HG03097 (cell line): ENCODE results near the gene ATP2A2.

Source experiments
- ATAC-seq: cut with Tn5 transposase; IDR thresholded peaks from one replicate; pipeline ENCODE4 v1.9.1; 2021; ENCODE audit not compliant: unreplicated experiment, low FRiP score

The ATP2A2 gene

DNA sequence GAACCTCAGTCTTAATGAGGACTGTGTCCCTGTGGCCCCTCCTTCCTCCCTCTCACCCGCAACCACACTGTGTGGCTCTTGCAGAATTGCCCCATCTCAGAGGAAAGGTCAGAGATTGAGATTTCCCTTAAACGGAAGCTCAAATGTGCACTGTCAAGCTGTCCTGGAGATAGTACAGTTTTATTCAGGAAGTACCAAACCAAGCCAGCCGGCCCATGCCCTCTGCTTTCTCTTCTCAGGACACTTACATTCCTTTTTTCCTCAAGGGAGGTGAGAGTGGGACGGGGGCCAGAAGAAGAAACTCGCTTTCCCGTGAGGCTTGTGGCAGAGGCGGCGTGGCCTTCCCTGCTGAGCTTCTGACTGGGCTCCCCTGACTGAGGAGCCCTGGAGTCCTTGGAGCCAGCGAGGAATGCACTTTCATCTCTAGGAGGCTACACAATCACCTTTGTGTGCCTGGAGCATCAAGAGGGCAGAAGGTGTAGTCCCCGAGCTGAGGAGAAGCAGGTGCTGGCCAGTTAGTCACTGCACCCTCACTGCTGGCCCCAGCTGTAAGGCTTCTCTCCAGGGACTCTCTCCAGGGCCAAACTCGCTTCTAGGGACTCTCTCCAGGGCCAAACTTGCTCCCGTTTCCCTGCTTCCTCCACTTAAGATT is 24.1 kb upstream of the ATP2A2 start:
- no peak for ATAC-seq

DNA sequence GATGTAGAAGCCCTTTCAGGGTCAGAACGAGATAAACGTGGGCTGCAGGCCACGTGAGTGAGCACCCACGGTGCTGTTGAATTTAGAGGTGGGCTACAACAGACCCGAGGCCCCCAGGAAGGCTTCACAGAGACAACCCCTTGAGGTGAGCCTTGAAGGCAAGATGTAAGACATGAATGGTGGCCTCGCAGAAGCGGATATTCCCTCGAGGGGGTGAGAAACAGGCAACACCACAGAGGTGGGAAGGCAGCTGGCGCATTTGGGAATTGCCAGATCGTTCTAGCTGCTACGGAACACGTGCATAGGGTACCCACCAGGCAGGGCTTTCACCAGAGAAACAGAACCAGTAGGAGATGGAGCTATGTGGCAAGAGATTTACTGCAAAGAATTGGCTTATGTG is 22.6 kb upstream of the ATP2A2 start:
- no peak for ATAC-seq

DNA sequence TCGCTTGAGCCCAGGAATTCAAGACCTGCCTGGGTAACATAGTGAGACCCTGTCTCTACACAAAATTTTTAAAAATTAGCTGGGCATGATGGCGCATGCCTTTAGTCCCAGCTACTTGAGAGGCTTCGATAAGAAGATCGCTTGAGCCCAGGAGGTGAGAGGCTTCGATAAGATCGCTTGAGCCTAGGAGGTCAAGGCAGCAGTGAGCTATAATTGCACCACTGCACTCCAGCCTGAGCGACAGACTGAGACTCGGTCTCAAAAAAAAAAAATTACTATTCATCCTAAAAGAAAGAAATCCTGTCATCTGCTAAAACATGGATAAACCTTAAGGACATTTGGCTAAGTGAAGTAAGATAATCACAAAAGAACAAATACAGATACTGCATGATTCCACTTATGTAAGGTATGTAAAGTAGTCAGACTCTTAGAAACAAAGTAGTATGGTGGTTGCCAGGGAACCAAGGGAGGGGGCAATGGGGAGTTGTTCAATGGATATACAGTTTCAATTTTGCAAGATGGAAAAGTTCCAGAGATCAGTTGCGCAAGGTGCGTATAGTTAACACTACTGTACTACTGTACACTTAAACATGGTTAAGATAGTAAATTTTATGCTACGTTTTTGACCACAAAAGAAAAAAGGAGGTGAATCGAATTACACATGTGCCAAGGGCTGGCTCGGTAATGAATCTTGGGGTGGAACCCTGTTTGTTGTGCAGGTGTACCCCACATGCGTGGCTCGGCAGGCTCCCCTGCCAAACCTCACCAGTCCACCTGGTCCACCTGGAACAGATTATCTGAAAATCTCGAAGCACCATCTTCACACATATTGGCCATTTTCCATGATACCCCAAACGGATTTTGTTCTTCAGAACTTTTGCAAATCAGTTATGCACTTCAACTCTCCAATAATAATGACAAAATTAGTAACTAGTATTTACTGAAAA is 18.3 kb upstream of the ATP2A2 start:
- ATAC-seq, result no peak

DNA sequence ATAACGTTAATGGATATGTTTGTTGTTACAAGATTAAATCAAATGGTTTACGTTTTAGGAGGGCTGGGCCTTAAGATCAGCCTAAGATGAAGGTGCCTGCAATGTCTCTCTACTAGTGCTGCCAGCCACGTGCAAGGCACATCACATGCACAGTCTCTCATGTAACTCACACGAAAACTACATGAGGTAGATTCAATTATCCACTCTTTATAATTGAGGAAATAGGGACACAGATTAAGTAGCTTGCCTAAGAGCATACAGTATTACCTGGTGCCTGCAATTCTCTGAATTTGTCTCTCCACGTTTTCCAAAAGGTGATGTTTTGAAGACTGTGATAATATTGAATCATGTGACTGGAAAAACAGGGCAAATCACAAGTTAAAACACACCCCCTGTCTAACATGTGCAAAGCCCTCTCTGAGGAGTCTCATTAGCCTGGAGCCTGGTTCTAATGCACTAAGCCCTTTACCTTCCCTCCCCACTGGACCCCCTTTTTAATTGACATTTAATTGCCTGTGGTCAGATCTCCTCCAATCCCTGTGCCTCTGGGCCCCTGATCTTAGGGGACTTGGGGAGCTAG is 14.6 kb upstream of the ATP2A2 start:
- no peak for ATAC-seq

DNA sequence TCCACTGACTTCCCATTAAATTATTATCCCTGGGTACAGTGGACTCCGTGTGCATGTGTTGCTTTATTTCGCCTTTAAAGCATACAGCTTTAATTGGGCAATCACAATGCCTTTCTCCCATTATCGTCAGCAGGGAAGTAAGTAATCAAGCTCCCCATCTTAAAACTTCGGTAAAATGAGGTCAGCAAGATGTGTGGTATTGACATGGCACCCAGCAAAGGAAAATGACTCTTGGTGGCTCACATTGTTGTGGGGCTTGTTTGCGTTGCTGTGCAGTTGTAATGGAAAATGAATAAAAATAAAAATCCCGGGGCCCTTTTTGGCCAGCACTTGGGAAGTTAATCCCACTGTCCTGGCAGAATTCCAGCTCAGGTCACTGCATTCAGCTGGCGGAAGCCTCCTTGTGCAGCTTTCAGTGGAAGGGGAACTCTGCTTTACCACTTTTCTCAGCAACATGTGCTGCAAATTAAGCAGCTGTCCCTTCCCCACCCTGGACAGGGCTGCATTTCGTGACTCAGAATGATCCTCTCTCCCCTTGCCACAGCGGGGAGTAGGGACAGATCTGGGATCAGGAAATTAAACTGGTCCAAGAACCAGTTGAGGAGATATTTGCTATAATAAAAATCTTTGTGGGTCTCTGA is 13.9 kb upstream of the ATP2A2 start:
- ATAC-seq, result no peak

DNA sequence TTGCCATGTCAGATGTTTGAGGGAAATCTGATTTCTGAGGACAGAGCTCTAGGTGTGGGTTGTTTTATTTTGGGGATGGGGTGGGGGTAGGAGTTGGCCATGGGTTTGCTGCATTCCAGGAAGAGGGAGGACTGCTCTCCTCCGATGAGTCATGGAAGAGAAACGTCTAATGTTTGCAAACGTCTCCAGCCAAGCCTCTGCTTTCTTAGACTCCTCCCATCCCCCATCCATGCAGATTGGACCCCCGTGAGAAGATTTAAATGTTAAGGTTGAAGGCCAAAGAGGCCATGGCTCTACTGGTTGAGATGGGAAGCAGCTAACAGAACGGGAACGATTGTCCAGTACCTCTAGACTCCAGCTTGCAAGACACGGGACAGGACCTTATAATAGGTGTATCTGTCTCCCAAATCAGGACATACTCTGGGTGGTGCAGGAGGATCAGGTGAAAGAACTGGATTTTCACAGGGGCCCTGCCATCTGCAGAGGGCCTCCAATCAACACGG is 11.4 kb upstream of the ATP2A2 start:
- ATAC-seq, result no peak

DNA sequence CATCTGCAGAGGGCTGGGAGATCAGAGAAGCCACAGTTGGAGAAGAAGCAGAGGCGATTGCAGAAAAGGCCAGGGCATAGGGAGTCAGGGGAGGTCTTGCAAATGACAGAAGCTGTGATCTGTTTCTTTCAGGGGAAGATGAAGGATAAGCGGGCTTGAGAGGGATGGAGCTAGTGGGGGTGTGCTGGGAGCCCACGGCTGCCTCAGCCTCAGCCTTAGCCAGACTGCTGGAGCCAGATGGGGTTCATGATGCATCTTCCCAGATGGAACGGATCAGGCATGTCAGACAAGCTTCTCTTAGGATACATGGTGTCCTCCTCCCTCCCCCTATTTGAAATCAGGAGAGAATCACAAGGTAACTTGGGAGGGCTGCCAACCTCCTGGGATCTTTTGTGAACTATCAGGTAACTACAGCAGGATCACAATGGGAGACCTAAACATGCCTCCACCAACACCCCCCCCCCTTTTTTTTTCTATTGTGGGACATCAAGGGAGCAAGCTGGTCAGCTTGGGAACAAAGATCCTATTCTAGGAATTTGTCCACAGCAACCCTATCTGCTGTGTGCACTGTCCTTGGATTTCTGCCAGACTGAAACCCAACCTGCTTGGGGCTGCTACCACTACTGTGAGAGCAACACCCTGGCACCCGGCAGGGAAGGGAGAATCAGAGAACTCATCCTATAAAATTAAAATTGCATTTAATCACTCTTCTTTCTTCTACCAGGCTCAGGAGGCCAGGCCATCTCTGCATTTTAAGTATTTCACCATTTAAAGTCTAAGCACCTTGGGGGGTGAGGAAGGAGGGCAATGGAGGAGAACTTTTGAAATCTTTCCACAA is 10.7 kb upstream of the ATP2A2 start:
- ATAC-seq, result no peak

DNA sequence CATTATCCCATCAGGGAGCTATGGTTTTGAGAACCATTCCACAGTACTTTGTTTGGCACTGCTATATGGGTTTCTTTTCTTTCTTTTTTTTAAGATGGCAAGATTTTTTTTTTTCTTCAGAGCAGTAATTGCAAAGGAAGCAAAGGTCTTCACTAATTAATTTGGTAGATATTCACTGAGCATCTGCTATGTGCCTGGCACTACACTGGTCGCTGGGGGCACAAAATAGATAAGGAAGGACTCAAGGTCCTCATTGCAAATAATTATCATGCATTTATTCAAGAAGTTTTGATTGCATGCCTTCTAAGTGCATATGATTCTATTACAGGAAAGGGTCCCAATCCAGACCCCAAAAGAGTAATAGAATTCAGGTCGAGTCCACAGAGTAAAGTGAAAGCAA is 10.0 kb upstream of the ATP2A2 start:
- ATAC-seq, result no peak

DNA sequence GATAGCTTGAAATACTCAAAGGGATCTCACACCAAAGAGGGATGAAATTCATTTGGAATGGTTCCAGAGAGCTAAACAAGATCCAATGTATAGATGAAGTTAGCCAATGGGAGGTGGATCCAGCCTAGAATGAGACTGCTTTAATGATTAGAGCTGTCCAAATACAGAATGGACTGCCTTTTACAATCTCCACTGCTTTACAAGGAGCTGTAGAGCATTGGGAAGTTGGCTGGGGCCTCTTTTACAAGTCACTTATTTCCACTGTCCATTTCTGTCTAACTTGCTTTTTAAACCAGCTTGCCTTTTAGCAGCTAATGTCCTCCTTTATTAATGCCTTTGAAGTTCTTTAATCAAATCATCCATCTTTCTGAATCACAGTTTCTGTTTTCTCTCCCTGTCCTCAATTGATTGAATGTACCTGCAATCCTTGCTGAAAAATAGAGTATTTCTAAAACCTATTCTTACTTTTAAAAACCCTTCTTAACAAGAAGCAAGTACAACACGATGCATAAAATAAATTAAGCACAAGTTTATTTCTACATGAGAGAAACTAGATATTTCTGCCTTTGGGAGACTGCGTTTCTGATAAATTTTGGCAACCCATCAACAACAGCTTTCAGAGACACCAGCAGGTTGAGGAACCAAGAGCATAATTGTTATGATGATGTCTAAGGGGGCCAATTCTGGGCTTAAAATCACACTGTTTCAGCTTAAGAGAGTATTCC is 3.4 kb upstream of the ATP2A2 start:
- ATAC-seq, result no peak

DNA sequence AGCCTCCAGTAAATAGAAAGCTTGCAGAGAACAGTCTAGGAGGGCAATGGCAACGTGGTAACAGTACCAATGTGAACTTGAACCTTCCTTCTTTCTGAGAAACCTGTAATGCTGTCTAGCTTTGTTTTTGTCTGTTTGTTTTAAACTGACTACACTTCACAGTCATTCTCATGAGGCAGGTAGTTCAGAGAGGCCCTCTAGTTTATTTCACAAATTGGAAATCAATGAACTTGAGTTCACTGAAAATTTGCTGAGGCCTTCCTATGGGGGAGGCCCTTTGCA is 2.9 kb upstream of the ATP2A2 start:
- ATAC-seq, result no peak

DNA sequence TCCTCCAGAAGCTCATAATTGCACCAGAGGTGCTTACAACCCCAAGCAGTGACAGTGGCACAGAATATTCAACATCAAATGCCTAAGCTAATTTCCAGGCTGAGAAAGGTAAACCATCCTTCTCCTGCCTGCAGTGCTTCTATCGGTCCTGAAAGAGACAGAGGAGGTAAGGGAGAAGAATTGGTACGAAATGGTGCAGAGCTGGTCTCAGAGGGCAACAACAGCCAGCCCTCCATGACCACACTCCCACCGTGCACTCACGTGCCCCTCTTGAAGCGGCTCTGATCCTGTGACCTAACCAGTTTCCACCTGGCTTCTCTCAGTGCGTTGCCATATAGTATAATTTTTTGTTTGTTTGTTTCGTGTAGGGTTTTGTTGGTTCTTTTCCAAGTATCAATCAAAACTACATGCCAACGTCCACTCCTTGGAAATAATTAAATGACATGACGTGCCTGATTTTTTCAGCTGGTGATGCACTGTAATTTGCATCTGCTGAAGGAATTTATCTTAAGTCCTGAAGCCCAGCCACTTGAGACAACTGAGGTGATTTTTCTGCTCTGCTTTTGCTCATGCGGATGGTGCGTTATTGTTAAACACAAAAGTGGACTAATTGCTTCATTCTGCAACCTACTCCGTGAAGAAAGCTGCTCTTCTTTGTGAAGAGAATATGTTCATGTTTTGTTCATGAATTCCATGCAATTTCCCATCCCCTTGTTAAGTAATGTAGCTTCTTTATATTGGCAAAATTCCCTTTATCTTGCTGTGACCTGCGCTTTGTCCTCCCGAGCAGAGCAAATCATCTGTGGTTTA is 1.3 kb upstream of the ATP2A2 start:
- ATAC-seq, result no peak

DNA sequence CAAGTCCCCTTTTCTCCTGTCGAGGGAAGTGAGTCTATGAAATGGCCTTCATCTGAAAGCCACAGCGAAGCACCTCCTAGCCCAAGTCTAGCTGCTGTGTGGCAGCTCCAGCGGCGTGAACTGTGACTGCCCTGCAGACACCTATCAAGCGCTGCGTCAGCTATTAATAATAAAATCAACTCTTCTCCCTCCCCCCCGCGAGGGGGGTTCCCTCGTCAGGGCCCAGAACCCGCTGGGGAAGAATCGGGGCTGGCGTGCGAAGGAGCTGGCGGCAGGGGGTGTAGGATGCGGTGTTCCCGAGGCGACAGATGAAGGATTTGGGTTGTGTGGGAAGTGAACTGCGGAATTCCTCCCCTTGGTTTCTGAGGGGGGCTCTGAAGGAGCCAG is 662 bp upstream of the ATP2A2 start:
- peak; percentile 8 for ATAC-seq

DNA sequence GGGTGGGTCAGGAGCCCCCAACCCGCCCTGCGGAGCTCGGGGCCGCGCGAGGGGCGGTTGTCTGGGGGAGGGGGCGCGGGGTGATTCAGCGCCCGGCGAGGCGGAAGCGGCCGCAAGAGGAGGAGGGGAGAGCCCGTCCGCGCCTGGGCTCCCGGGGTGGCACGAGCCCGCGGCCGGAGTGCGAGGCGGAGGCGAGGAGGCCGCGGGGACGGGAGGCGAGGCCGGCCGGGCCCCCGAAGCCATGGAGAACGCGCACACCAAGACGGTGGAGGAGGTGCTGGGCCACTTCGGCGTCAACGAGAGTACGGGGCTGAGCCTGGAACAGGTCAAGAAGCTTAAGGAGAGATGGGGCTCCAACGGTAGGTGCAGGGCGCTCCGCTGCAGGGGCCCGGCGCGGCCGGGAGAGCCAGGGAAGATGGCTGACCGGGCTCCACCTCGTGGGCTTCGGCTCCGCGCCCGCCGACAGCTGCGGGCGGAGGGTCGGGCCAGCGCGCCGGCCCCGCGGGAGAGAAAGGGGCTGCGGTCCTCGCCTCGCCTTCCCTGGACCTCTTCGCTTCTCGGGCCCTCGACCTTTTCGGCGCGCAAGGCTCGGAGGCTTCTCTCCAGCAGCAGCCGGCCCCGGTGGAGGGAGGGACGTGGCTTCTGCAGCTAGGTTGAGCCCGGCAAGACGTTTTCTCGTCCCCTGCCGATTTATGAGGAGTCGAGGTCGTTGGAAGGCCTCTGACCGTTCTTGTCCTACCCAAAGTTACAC is 677 bp downstream of the ATP2A2 start:
- peak; percentile 33 for ATAC-seq

DNA sequence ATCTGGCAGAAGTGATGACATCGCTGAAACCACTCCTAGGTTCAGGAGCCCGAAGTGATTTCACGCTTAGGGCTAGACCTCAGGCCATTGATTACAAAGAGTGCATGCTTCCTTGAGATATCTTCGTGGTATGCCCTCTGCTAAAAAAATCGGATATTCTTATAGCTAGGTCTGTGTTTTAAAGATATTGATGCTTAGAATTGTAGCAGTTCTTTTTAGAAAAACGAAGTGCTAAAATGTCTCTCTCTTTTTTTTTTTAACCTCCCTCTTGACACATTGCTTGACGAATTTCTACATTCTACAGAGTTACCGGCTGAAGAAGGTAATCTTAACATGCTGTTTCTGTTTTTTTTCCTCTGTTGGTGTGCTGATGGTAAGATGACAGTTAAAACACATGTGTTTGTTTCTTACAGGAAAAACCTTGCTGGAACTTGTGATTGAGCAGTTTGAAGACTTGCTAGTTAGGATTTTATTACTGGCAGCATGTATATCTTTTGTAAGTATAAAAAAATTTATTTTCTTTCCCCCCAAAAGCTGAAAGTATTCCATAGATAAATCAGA is 1.3 kb downstream of the ATP2A2 start:
- no peak for ATAC-seq

DNA sequence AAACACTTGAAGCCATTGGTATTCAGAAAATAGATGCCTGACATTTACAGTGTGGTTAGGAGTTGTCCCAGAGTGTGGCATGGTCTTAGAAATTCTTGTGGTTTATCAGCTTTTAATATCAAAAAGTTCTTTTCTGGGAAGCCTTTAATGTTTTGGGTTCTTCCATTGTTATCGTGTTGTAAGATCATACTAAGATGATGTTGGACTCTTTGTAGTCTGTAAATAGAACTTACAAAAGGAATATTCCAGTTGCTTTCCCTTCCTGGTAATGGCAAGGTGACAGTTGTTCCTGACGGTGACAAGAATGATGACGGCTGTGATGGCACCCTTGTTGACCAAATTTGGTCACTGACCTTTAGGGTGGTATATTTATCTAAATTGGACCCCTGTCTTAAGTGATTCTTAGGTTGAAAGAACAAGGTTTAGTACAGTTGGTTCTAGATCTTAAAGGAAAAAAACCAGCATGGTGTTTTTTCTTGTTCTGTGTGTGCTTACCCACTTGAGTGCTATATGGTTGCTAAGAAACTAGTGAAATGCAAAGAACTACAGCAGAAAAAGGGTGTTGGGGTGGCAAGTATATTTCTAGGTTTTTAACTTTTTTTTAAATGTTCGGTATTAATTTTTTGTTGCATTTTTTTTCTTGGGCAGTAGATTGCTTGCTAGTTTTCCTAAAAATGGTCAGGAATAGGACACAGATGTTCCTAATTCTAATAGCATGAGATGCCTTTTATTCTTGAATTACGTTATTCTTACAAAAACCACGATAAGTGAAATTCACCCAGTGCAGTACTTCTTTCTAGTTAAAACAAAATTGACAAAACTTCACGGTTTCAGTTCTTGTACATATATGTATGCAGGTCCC is 2.1 kb downstream of the ATP2A2 start:
- no peak for ATAC-seq

DNA sequence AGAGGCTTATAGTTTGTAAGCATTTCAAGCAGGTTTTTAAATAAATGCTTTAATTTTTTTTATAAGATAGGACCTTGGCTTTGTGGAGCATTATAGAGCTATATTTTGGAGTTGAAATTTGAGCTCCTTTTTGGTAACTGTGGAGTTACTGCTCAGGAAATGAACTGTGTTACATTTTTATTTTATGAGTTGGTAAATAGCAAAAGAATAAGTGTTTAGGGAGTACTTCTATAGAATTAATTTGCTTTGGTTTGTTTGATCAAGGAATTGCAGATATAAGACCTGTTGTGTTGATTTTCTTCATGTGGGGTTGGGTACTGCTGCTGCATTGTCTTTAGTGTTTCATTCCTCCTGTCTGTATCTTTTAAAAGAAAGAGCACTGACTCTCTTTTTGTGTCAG is 3.5 kb downstream of the ATP2A2 start:
- no peak for ATAC-seq

DNA sequence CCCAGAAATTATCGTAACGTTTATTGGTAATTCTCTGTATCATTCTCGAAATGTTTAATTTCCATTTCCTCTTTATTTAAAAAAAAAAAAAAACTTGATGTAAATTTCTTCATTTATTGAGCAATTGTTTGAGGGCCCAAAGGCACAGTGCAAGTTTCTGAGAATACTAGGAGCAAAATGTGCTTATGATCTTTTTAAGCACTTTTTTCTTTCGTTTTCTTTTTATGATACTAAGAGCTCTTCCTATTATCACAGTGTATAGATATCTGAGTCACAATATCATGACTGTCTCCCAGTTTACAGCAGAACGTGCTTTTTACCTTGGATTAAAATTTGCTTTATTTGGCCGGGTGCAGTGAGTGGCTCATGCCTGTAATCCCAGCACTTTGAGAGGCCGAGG is 5.6 kb downstream of the ATP2A2 start:
- ATAC-seq, result no peak
